HL-60 (cell line): ENCODE measurements around the gene FOXI1.

Experiments used
- DNase-seq, 2 experiments: peaks; one replicate each; pipeline ENCODE4 v3.0.0-alpha.2; 2010 to 2020; ENCODE audit warnings: low read depth in 1 of 2, low spot score in 1 of 2
- H3K27ac ChIP-seq: fragments of 250-450 bp; sonication (Bioruptor Pico); replicated peaks from 2 replicates; pipeline ENCODE4 v1.5.1; 2020; ENCODE audit warnings: mild to moderate bottlenecking, moderate library complexity
- H3K27me3 ChIP-seq: fragments of 250-450 bp; sonication (Bioruptor Pico); 2 replicates; pipeline ENCODE4 v1.5.1; 2021; ENCODE audit warnings: mild to moderate bottlenecking, moderate library complexity; ENCODE audit not compliant: insufficient read depth, poor library complexity, severe bottlenecking
- H3K4me3 ChIP-seq: replicated peaks from 2 replicates; pipeline ENCODE4 v1.5.1; 2011; ENCODE audit warnings: mild to moderate bottlenecking, control low read depth, low read length; ENCODE audit not compliant: insufficient read depth
- CTCF ChIP-seq: IDR thresholded peaks from one replicate; pipeline ENCODE4 v1.5.1; 2011; ENCODE audit warnings: low read length, control low read depth, inconsistent platforms; ENCODE audit not compliant: insufficient read depth
- GABPA ChIP-seq: IDR thresholded peaks from 2 replicates; pipeline ENCODE4 v1.6.1; 2012; ENCODE audit warnings: low read depth
- POLR2AphosphoS5 ChIP-seq: IDR thresholded peaks from 2 replicates; pipeline ENCODE4 v1.6.1; 2012; ENCODE audit warnings: low read depth
- SPI1 ChIP-seq: IDR thresholded peaks from 2 replicates; pipeline ENCODE4 v1.6.1; 2012; ENCODE audit warnings: low read depth, mild to moderate bottlenecking, borderline replicate concordance
- TF ChIP-seq, protein P1 (sequence below): IDR thresholded peaks from 2 replicates; pipeline ENCODE4 v1.6.1; 2012; ENCODE audit warnings: low read depth; ENCODE audit not compliant: insufficient replicate concordance

Gene FOXI1

DNA sequence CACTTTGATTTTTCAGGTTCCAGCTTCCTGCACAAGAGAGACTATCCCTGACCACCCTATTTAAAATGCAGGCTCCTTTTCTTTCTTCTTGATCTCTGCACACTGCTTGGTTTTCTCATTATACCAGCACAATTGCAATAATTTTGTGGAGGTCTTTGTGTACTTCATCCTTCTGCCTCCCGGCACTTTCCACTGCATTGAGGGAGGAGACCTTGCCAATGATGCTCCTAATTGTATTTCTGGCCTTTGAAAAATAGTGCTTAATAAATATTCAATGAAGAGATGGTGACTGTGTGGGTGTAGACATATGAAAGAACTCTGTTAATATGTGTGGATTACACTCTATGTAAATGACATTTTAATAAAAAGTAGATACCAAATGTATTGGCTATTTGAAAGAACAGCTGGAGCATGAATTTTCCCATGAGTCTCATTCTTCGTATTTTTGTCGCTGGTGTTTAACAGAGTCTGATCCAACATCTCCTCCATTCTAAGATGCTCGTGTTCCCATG lies 42.1 kb downstream of the FOXI1 start:
- no peak for DNase-seq
- Histone ChIP-seq H3K4me3 (no peak overlapping the region), H3K27me3 (peaks cover 2% of the 10 kb centered on the region), H3K27ac (no peak overlapping the region)
- TF ChIP-seq CTCF (no peak), GABPA (no peak), SPI1 (no peak)
- TF ChIP-seq, protein P1, sequence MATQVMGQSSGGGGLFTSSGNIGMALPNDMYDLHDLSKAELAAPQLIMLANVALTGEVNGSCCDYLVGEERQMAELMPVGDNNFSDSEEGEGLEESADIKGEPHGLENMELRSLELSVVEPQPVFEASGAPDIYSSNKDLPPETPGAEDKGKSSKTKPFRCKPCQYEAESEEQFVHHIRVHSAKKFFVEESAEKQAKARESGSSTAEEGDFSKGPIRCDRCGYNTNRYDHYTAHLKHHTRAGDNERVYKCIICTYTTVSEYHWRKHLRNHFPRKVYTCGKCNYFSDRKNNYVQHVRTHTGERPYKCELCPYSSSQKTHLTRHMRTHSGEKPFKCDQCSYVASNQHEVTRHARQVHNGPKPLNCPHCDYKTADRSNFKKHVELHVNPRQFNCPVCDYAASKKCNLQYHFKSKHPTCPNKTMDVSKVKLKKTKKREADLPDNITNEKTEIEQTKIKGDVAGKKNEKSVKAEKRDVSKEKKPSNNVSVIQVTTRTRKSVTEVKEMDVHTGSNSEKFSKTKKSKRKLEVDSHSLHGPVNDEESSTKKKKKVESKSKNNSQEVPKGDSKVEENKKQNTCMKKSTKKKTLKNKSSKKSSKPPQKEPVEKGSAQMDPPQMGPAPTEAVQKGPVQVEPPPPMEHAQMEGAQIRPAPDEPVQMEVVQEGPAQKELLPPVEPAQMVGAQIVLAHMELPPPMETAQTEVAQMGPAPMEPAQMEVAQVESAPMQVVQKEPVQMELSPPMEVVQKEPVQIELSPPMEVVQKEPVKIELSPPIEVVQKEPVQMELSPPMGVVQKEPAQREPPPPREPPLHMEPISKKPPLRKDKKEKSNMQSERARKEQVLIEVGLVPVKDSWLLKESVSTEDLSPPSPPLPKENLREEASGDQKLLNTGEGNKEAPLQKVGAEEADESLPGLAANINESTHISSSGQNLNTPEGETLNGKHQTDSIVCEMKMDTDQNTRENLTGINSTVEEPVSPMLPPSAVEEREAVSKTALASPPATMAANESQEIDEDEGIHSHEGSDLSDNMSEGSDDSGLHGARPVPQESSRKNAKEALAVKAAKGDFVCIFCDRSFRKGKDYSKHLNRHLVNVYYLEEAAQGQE, result no peak

GRCh38 chr5:170148430-170149205 lies 42.9 kb downstream of the FOXI1 start:
- Histone ChIP-seq H3K27me3 (peaks cover 2% of the 10 kb centered on the region), H3K4me3 (no peak overlapping the region), H3K27ac (no peak overlapping the region)
- TF ChIP-seq, protein P1, result no peak
- TF ChIP-seq POLR2AphosphoS5 (no peak), CTCF (no peak), SPI1 (no peak), GABPA (no peak)
- no peak for DNase-seq

GRCh38 chr5:170149206-170149515 lies 43.5 kb downstream of the FOXI1 start:
- no peak overlapping the region for H3K27ac ChIP-seq
- no peak overlapping the region for H3K4me3 ChIP-seq
- DNase-seq, result no peak
- peaks cover 2% of the 10 kb centered on the region for H3K27me3 ChIP-seq
- no peak for TF ChIP-seq POLR2AphosphoS5
- TF ChIP-seq GABPA, result no peak

GRCh38 chr5:170150713-170151096 lies 45.0 kb downstream of the FOXI1 start:
- H3K27ac ChIP-seq, result no peak overlapping the region
- peaks cover 2% of the 10 kb centered on the region for H3K27me3 ChIP-seq
- H3K4me3 ChIP-seq, result no peak overlapping the region
- no peak for DNase-seq
- TF ChIP-seq SPI1, result no peak
- TF ChIP-seq, protein P1, result no peak
- TF ChIP-seq CTCF, result no peak
- no peak for TF ChIP-seq GABPA
- no peak for TF ChIP-seq POLR2AphosphoS5
